MG63 (cell line): ENCODE measurements around the gene HSPB6. TPM values are rescaled to one million over a fixed set of nuclear protein-coding genes. Genes with fewer than 3 reads are reported as not detected.
"Not testable (repeated sequence)": the region's sequence is repeated elsewhere in the genome, so short reads cannot be mapped to it uniquely, and the experiment has no call there.

ENCODE experiments used
- DNase-seq: peaks from one replicate; pipeline ENCODE4 v3.0.0-alpha.2; 2020
- H3K27me3 ChIP-seq: fragments of 250-450 bp; sonication (Bioruptor Pico); 2 replicates; pipeline ENCODE4 v1.5.1; 2020; ENCODE audit warnings: mild to moderate bottlenecking, moderate library complexity
- H3K36me3 ChIP-seq: fragments of 250-450 bp; sonication (Bioruptor Pico); 2 replicates; pipeline ENCODE4 v1.5.1; 2020; ENCODE audit warnings: mild to moderate bottlenecking, moderate library complexity
- H3K4me3 ChIP-seq: fragments of 250-450 bp; sonication (Bioruptor Pico); 2 replicates; pipeline ENCODE4 v1.5.1; 2020; ENCODE audit warnings: mild to moderate bottlenecking, moderate library complexity
- H3K9me3 ChIP-seq: fragments of 250-450 bp; sonication (Bioruptor Pico); 2 replicates; pipeline ENCODE4 v1.5.1; 2020; ENCODE audit warnings: mild to moderate bottlenecking, moderate library complexity
- total RNA-seq: library from RNA; depleted of rRNA; stranded (reverse); fragments of >200 nt; shearing (Covaris generic); gene quantifications from 2 replicates; pipeline ENCODE4 v1.2.3, GENCODE V29; 2014; ENCODE audit warnings: low replicate concordance

HSPB6 gene
- total RNA-seq, 1 experiment from 2014 or later: not detected

DNA sequence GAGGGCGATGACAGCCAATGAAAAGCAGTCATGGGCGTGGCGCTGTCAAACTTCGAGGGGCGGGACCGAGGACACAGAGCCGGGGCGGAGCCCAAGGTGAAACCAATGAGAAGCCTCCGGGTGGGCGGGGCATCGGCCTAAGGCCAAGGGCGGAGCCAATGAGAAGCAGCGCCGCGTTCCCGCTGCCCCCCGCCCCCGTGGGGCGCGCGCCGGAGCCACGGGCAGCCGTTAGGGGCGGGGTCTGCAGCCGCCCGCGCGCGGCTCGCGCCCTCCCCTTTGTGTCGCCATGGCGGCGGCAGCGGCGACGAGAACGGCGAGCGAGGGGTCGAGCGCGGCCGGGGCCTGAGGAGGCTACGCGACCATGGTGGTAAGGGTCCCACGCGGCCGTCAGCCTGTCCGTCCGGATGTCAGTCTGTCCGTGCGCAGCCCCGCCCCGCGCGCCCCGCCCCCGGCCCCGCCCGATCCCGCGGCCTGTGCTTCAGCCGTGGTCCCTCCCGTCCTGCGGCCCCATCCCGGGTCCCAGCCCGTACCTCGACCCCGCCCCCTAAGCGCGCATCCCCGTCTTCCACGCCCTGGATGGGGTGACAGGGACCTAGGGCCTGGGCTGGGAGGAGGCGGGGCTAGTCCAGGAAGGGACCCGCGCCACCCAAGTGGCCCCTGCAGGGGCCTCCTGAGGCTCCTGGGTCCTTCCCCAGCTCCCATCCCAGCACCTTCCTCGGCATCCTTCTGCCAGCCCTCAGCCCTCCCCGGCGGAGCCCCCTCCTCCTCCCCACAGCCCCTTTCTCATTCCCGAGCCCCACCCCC, 18.7 kb upstream of the HSPB6 start, which contains the start of gene ARHGAP33:
TSS of gene ARHGAP33 (plus strand) at position 267 of the 804 bp plus-strand sequence. CDS start at position 362, 95 bp downstream.
- no peaks in the 10 kb centered on the region; the same call in 1 of the 2 replicates for H3K36me3 ChIP-seq
- H3K9me3 ChIP-seq: no peaks in the 10 kb centered on the region
- no peaks in the 10 kb centered on the region for H3K27me3 ChIP-seq
- DNase-seq: peak; percentile 97
- H3K4me3 ChIP-seq: peak within 1 kb of the TSS; percentile 66

GRCh38 chr19:35775046-35775297, 18.1 kb upstream of the HSPB6 start:
- DNase-seq: no peak
- peak overlapping the region; percentile 66 for H3K4me3 ChIP-seq
- no peaks in the 10 kb centered on the region for H3K27me3 ChIP-seq
- no peaks in the 10 kb centered on the region for H3K9me3 ChIP-seq
- H3K36me3 ChIP-seq: peaks cover under 1% of the 10 kb centered on the region

- Histone ChIP-seq H3K36me3 (peaks cover 4% of the 10 kb centered on the region), H3K4me3 (peak overlapping the region; percentile 66), H3K9me3 (no peaks in the 10 kb centered on the region), H3K27me3 (no peaks in the 10 kb centered on the region)
- no peak for DNase-seq
Observed at GRCh38 chr19:35774274-35775045, 17.6 kb upstream of the HSPB6 start.

GRCh38 chr19:35773020-35773806, 16.4 kb upstream of the HSPB6 start:
- no peak overlapping the region for H3K4me3 ChIP-seq
- peaks cover 9% of the 10 kb centered on the region for H3K36me3 ChIP-seq
- H3K27me3 ChIP-seq: no peaks in the 10 kb centered on the region
- no peaks in the 10 kb centered on the region for H3K9me3 ChIP-seq
- DNase-seq: no peak

DNA sequence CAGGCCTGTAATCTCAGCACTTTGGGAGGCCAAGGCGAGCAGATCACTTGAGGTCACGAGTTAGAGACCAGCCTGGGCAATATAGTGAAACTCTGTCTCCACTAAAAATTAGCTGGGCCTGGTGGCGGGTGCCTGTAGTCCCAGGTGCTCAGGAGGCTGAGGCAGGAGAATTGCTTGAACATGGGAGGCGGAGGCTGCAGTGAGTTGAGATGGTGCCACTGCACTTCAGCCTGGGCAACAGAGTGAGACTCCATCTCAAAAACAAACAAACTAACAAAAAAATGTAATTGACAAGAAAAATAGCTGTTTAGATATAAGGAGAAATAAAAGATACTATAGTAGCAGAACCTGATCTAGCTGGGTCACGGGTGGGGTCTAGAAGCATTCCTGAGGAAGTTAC, 15.5 kb upstream of the HSPB6 start:
- H3K9me3 ChIP-seq, H3K4me3 ChIP-seq, DNase-seq, H3K27me3 ChIP-seq: not testable (repeated sequence)
- peaks cover 18% of the 10 kb centered on the region for H3K36me3 ChIP-seq

DNA sequence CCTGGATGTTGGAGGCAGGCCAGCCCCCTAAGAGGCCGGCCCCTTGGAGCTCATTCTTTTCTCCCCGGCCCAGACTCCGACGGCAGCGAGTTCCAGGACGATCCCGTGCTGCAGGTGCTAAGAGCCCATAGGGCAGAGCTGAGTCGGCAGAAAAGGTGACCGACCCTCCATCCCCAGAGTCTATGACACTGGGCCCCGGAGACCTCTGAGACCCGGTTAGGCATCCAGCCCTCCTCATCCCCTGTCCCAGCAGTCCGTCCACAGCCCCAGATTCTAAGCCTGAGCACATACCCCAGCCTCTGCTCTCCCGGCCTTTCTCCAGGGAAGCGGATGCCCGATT, 11.2 kb upstream of the HSPB6 start:
- Histone ChIP-seq H3K27me3 (no peaks in the 10 kb centered on the region), H3K4me3 (no peak overlapping the region), H3K9me3 (no peaks in the 10 kb centered on the region), H3K36me3 (peaks cover 37% of the 10 kb centered on the region)
- DNase-seq: no peak

DNA sequence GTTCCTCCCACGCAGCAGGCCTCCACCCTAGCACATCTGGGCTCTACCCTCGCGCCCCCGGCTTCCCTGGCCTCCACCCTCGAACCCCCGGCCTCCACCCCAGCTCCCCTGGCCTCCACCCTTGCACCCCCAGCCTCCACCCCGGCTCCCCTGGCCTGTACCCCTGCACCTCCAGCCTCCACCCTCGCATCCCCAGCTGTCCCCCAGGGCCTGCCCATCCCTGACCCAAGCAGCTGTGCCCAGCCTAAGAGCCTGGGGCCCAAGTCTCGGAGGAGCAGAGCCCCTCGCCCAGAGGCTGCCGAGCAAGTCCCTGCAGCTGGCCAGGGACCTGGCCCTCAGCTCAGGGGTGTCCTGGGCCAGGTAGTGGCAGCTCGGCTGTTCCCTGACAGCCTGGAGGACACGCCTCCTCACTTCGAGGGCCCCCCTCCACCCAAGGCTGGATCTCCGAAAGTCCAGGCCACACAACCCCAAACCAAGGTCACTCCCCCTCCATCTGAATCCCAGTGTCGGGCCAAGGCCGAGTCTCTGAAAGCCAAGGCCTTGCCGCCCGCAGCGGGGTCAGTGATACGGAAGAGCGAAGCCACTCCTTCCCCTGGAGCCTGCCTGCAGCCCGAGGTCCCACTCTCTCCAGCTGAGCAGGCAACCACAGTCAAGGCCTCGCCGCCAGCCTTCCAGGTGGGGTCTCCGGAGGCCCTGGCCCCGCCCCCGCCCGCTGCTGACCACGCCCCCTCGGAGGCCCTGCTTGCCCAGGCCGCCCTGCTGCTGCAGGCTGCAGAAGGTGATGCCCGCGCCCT, 10.7 kb upstream of the HSPB6 start:
- peaks cover 37% of the 10 kb centered on the region for H3K36me3 ChIP-seq
- DNase-seq: no peak
- no peaks in the 10 kb centered on the region for H3K27me3 ChIP-seq
- no peaks in the 10 kb centered on the region for H3K9me3 ChIP-seq
- no peak overlapping the region for H3K4me3 ChIP-seq

DNA sequence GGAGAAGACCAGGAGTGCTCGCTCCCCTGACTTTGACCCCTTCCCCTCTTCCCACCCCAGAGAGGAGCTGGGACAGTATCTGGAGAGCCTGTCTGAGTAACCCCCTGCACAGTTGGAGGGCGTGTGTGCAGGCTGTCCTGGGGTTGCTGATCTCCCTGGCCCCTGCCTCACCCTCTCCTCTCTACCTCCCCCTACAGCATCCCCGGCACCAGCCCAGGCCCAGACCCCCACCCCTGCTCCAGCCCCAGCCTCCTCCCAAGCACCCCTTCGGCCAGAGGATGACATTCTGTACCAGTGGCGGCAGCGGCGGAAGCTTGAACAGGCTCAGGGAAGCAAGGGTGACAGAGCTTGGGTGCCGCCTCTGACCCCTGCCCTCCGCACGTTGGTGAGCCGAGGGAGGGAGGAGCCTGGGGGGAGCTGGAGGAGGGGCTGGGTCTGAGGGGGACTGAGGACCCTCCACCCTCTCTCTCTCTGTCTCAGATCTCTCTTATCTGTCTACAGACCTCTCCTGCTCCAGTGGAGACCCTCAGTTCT, 9.8 kb upstream of the HSPB6 start:
- DNase-seq: no peak
- H3K27me3 ChIP-seq: no peaks in the 10 kb centered on the region
- H3K4me3 ChIP-seq: no peak overlapping the region
- H3K36me3 ChIP-seq: peaks cover 44% of the 10 kb centered on the region
- H3K9me3 ChIP-seq: no peaks in the 10 kb centered on the region

GRCh38 chr19:35764432-35765315, 7.8 kb upstream of the HSPB6 start:
- H3K4me3 ChIP-seq: no peak overlapping the region
- H3K27me3 ChIP-seq: no peaks in the 10 kb centered on the region
- H3K36me3 ChIP-seq: peaks cover 60% of the 10 kb centered on the region
- H3K9me3 ChIP-seq: no peaks in the 10 kb centered on the region
- no peak for DNase-seq

DNA sequence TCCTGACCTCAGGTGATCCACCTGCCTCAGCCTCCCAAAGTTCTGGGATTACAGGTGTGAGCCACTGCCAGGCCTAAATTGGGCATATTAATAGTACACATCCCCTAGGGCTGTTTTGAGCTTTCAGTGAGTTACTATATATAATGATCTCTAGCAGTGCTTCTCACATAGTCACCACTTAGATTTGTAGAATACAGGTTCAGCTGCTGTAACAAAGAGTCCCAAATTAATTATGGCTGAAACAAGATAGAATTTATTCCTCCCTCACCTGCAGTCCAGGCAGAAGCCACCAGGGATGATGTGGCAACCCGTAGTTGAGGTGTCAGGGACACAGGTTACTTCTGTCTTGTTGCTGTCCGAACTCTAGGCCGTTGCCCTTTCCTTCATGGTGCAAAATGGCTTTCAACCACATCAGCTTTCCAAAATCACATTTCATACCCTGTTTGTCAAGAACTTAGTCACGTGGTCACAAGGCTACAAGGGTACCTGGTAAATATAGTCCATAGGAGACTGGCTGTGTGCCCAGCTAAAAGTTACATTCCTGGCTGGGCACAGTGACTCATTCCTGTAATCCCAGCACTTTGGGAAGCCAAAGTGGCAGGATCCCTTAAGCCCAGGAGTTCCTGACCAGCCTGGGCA, 4.0 kb upstream of the HSPB6 start:
- peak; percentile 19 for DNase-seq
- H3K9me3 ChIP-seq: no peaks in the 10 kb centered on the region
- H3K4me3 ChIP-seq: no peak overlapping the region
- H3K27me3 ChIP-seq: no peaks in the 10 kb centered on the region
- H3K36me3 ChIP-seq: peaks cover 55% of the 10 kb centered on the region

- Histone ChIP-seq H3K9me3 (no peaks in the 10 kb centered on the region), H3K36me3 (peaks cover 45% of the 10 kb centered on the region), H3K4me3 (no peak overlapping the region; the same call in 1 of the 2 replicates), H3K27me3 (no peaks in the 10 kb centered on the region)
- no peak for DNase-seq
Observed at GRCh38 chr19:35759697-35760096, 2.9 kb upstream of the HSPB6 start.

GRCh38 chr19:35757749-35758608, 1.1 kb upstream of the HSPB6 start, which contains the start of gene PROSER3:
PROSER3 (plus strand) TSS chr19:35758176; CDS start chr19:35758216, 40 bp downstream.
- Histone ChIP-seq H3K4me3 (peak within 1 kb of the TSS; percentile 93), H3K36me3 (peaks cover 50% of the 10 kb centered on the region), H3K9me3 (no peaks in the 10 kb centered on the region), H3K27me3 (no peaks in the 10 kb centered on the region)
- peak; percentile 100 for DNase-seq

GRCh38 chr19:35757231-35757748, 461 bp upstream of the HSPB6 start:
- H3K27me3 ChIP-seq: no peaks in the 10 kb centered on the region
- no peaks in the 10 kb centered on the region for H3K9me3 ChIP-seq
- DNase-seq: peak; percentile 99
- H3K36me3 ChIP-seq: peaks cover 55% of the 10 kb centered on the region
- H3K4me3 ChIP-seq: peak overlapping the region; percentile 93
